OCI-LY1 (cell line): ENCODE data around the gene CPAMD8.

Experiments used
- H2AFZ ChIP-seq: fragments of 200-600 bp; sonication (generic), shearing (Covaris generic); 2 replicates; pipeline ENCODE4 v1.6.0; 2014; ENCODE audit warnings: antibody characterized with exemption, mild to moderate bottlenecking, low read length
- H3F3A ChIP-seq: fragments of 200-600 bp; sonication (generic), shearing (Covaris generic); 2 replicates; pipeline ENCODE4 v1.6.0; 2014; ENCODE audit warnings: mild to moderate bottlenecking, antibody characterized with exemption, low read length, moderate library complexity; ENCODE audit not compliant: insufficient read depth
- H3K27ac ChIP-seq: fragments of 200-600 bp; sonication (generic); 2 replicates; pipeline ENCODE4 v1.5.1; 2014; ENCODE audit warnings: low read length, mixed run types, mild to moderate bottlenecking, low read depth; ENCODE audit not compliant: poor library complexity, severe bottlenecking
- H3K27me3 ChIP-seq: fragments of 200-600 bp; sonication (generic); 2 replicates; pipeline ENCODE4 v1.6.0; 2014; ENCODE audit warnings: antibody characterized with exemption, mild to moderate bottlenecking, low read length, moderate library complexity; ENCODE audit not compliant: insufficient read depth
- H3K36me3 ChIP-seq: fragments of 200-600 bp; sonication (generic); 2 replicates; pipeline ENCODE4 v1.6.1; 2014; ENCODE audit warnings: mild to moderate bottlenecking, antibody characterized with exemption, low read length, moderate library complexity, mixed read lengths; ENCODE audit not compliant: insufficient read depth
- H3K4me1 ChIP-seq: fragments of 200-600 bp; sonication (generic); 2 replicates; pipeline ENCODE4 v1.5.1; 2014; ENCODE audit warnings: mild to moderate bottlenecking, low read length, moderate library complexity; ENCODE audit not compliant: insufficient read depth, severe bottlenecking
- H3K4me2 ChIP-seq: fragments of 200-600 bp; sonication (generic), shearing (Covaris generic); 2 replicates; pipeline ENCODE4 v1.6.1; 2014; ENCODE audit warnings: low read length
- H3K4me3 ChIP-seq: fragments of 200-600 bp; sonication (generic); 2 replicates; pipeline ENCODE4 v1.5.1; 2014; ENCODE audit warnings: low read length, low read depth, mild to moderate bottlenecking, mixed read lengths; ENCODE audit not compliant: poor library complexity, severe bottlenecking
- H3K79me2 ChIP-seq: fragments of 200-600 bp; shearing (Covaris generic); 2 replicates; pipeline ENCODE4 v1.6.1; 2016; ENCODE audit warnings: mixed run types, low read length, mixed read lengths; ENCODE audit not compliant: insufficient read depth
- H3K9ac ChIP-seq: fragments of 200-600 bp; sonication (generic), shearing (Covaris generic); 2 replicates; pipeline ENCODE4 v1.6.1; 2014; ENCODE audit warnings: mild to moderate bottlenecking, low read length, mixed read lengths
- H3K9me2 ChIP-seq: fragments of 200-600 bp; sonication (generic), shearing (Covaris generic); 2 replicates; pipeline ENCODE4 v1.6.1; 2014; ENCODE audit warnings: low read depth, mild to moderate bottlenecking, low read length, mixed read lengths
- H3K9me3 ChIP-seq: fragments of 200-600 bp; shearing (Covaris generic); 2 replicates; pipeline ENCODE4 v1.6.1; 2014; ENCODE audit warnings: low read length, mixed read lengths
- H4K20me1 ChIP-seq: fragments of 200-600 bp; sonication (generic), shearing (Covaris generic); 2 replicates; pipeline ENCODE4 v1.6.0; 2016; ENCODE audit warnings: mild to moderate bottlenecking, low read length; ENCODE audit not compliant: insufficient read depth
- CTCF ChIP-seq: fragments of 200-600 bp; sonication (generic), shearing (Covaris generic); IDR thresholded peaks from 2 replicates; pipeline ENCODE4 v1.5.1; 2017; ENCODE audit warnings: mild to moderate bottlenecking, antibody characterized with exemption, low read length, moderate library complexity, mixed read lengths
- EZH2 ChIP-seq: fragments of 200-600 bp; sonication (generic), shearing (Covaris generic); IDR thresholded peaks from 2 replicates; pipeline ENCODE4 v1.8.0; 2017; ENCODE audit warnings: borderline replicate concordance, mixed run types, mild to moderate bottlenecking, antibody characterized with exemption, low read length, moderate library complexity, mixed read lengths

The CPAMD8 gene

GRCh38 chr19:16891696-16892382 lies 134.8 kb downstream of the CPAMD8 start:
- Histone ChIP-seq H4K20me1 (no peaks in the 10 kb centered on the region), H3K36me3 (no peaks in the 10 kb centered on the region), H3K9me2 (no peaks in the 10 kb centered on the region), H3K9ac (no peak overlapping the region), H3K27ac (no peak overlapping the region), H3K4me2 (no peak overlapping the region), H2AFZ (no peak overlapping the region), H3K79me2 (no peaks in the 10 kb centered on the region), H3K27me3 (no peaks in the 10 kb centered on the region), H3K9me3 (no peaks in the 10 kb centered on the region), H3K4me3 (no peak overlapping the region), H3F3A (no peaks in the 10 kb centered on the region), H3K4me1 (peaks cover 16% of the 10 kb centered on the region)
- TF ChIP-seq CTCF, result no peak

GRCh38 chr19:16890461-16891184 lies 136.0 kb downstream of the CPAMD8 start:
- no peaks in the 10 kb centered on the region for H3K27me3 ChIP-seq
- H3K36me3 ChIP-seq, result no peaks in the 10 kb centered on the region
- no peaks in the 10 kb centered on the region for H3F3A ChIP-seq
- no peak overlapping the region for H3K27ac ChIP-seq
- H3K4me3 ChIP-seq, result no peak overlapping the region
- no peaks in the 10 kb centered on the region for H3K79me2 ChIP-seq
- no peaks in the 10 kb centered on the region for H4K20me1 ChIP-seq
- no peaks in the 10 kb centered on the region for H3K9me3 ChIP-seq
- H3K4me1 ChIP-seq, result peaks cover 16% of the 10 kb centered on the region
- H2AFZ ChIP-seq, result no peak overlapping the region
- H3K4me2 ChIP-seq, result no peak overlapping the region
- TF ChIP-seq EZH2 (no peak), CTCF (no peak)
- H3K9me2 ChIP-seq, result no peaks in the 10 kb centered on the region
- no peak overlapping the region for H3K9ac ChIP-seq

GRCh38 chr19:16889883-16890460 lies 136.6 kb downstream of the CPAMD8 start:
- no peak overlapping the region for H3K27ac ChIP-seq
- no peaks in the 10 kb centered on the region for H3K9me3 ChIP-seq
- H3K36me3 ChIP-seq, result no peaks in the 10 kb centered on the region
- no peak overlapping the region for H3K4me2 ChIP-seq
- H2AFZ ChIP-seq, result no peak overlapping the region
- no peaks in the 10 kb centered on the region for H3F3A ChIP-seq
- H3K27me3 ChIP-seq, result no peaks in the 10 kb centered on the region
- peaks cover 16% of the 10 kb centered on the region for H3K4me1 ChIP-seq
- TF ChIP-seq CTCF (no peak), EZH2 (no peak)
- H3K9ac ChIP-seq, result no peak overlapping the region
- no peak overlapping the region for H3K4me3 ChIP-seq
- no peaks in the 10 kb centered on the region for H3K9me2 ChIP-seq
- H3K79me2 ChIP-seq, result no peaks in the 10 kb centered on the region
- no peaks in the 10 kb centered on the region for H4K20me1 ChIP-seq
